Heart left ventricle (tissue), 13 donors: ENCODE results near the gene NUP50.

Source experiments
- CTCF ChIP-seq, 12 donors: fragments of 200-600 bp; sonication (generic) in 4 of 12; IDR thresholded peaks; one replicate each; pipeline versions ENCODE4 v1.5.0 to v1.8.0; 2018 to 2022; ENCODE audit warnings: antibody characterized with exemption in 12 of 12, mild to moderate bottlenecking in 5 of 12
- POLR2A ChIP-seq, 2 donors: fragments of 450-650 bp; IDR thresholded peaks; one replicate each; pipeline ENCODE4 v1.6.1; 2017; ENCODE audit warnings: antibody characterized with exemption in 2 of 2, mild to moderate bottlenecking in 2 of 2, moderate library complexity in 2 of 2
- donor health status: ischemic (EF 13 %, LVEDD 7.1; RV severe dilation, severe dysfunction).
- donor health status: DM: no; HTN: yes; CAD: no.
- donor health status: DM: no; HTN: no; CAD: no.
- donor health status: ischemic (EF 25% LVEDD 6.9; RV normal size, moderate dysfunction).
- donor health status: ischemic (EF 25% LVEDD 5.7; RV mildly dilated, moderate dysfunction).
- donor health status: ischemic (EF 35%, LVEDD 5.7; RV mildly dilated, moderate dysfunction).
- donor health status: nonischemic (EF 11% LVEDD 7.7; RV severe dilation, severe dysfunction).
- donor health status: DM: yes; HTN: yes; CAD: no.
- donor health status: PGD.
- donor health status: ischemic (EF 29% LVEDD 5.4; RV normal size, mild dysfunction).
- donor health status: nonischemic (EF 23%, LVEDD 6.1; RV moderate dilation, normal function).

GRCh38 chr22:45150139-45150538 lies 13.6 kb upstream of the NUP50 start:
- no peak for TF ChIP-seq CTCF (IDR thresholded peaks at IDR 0.05)
- TF ChIP-seq POLR2A (IDR thresholded peaks at IDR 0.05) = no peak
